ENCODE measurements around the gene SPATA22. TPM values are rescaled to one million over a fixed set of nuclear protein-coding genes. Genes with fewer than 3 reads are reported as not detected.
"Not testable (repeated sequence)": the region's sequence is repeated elsewhere in the genome, so short reads cannot be mapped to it uniquely, and the experiment has no call there.

Gene SPATA22
- polyA plus RNA-seq, 2 of the 4 experiments (the other 2 are of a cell fraction): not detected

- FAIRE-seq; H3K4me2 ChIP-seq; POLR2A ChIA-PET; H3K4me3 ChIP-seq; H3K4me1 ChIP-seq; DNase-seq (ENCODE audit: low read depth in 1 of 2, low spot score in 1 of 2); H3K27ac ChIP-seq; ATAC-seq: not testable (repeated sequence)
- H3K9me3 ChIP-seq: peaks cover 12% of the 10 kb centered on the region; the same call in 2 of the 3 replicates
- WGBS (ENCODE audit: missing lambda C conversion rate): 4% methylated on average over 1 of the region's 1 CpG
- CTCF ChIA-PET: interaction anchor here (0.6 kb wide), 1 partner anchor 88 kb away, joined by 4 read pairs; no protein-coding TSS in a partner anchor
- TF ChIP-seq ZC3H11A (IDR thresholded peaks at IDR 0.05): peak; percentile 88
Measured at GRCh38 chr17:3403856-3404255, 67.8 kb downstream of the SPATA22 start.

DNA sequence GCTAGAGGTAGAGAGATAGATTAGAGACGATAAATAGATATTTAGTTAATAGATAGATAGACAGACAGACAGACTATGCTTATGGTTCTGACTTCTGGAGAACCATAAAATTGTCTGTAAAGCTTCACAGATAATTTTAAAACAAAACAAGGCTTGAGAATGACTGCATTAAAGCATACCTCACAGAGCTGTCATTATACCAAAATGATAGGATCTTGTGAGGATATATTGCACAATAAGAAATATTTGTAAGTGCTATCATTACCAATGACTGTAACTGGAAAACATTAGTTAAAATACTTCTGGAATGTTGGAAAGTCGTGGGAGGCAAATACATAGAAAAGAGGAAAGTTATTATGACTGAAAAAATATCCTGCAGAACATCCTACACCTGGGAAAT lies 69.8 kb downstream of the SPATA22 start:
- no peak overlapping the region for H3K4me3 ChIP-seq
- TF ChIP-seq HOXA7 (CRISPR knock-in tag; IDR thresholded peaks at IDR 0.05): no peak
- no peak for TF ChIP-seq MAZ (IDR thresholded peaks at IDR 0.05; ENCODE audit: borderline replicate concordance, low read depth, low read length)
- TF ChIP-seq NPAS2 (CRISPR knock-in tag; IDR thresholded peaks at IDR 0.05; ENCODE audit: borderline replicate concordance): no peak
- no peak for TF ChIP-seq TFCP2L1 (CRISPR knock-in tag; IDR thresholded peaks at IDR 0.05)
- TF ChIP-seq, protein P1, sequence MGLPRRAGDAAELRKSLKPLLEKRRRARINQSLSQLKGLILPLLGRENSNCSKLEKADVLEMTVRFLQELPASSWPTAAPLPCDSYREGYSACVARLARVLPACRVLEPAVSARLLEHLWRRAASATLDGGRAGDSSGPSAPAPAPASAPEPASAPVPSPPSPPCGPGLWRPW (IDR thresholded peaks at IDR 0.05): no peak
- TF ChIP-seq CEBPB (IDR thresholded peaks at IDR 0.05): no peak
- no peaks in the 10 kb centered on the region for H3K4me1 ChIP-seq
- H3K4me2 ChIP-seq: no peak overlapping the region
- no peaks in the 10 kb centered on the region; the same call in 2 of the 3 replicates for H3K9me3 ChIP-seq
- 0% methylated on average over 2 of the region's 2 CpGs for WGBS (ENCODE audit: missing lambda C conversion rate)
- POLR2A ChIA-PET: no interaction called here
- CTCF ChIA-PET: no interaction called here
- FAIRE-seq (peak; percentile 32), DNase-seq (ENCODE audit: low read depth in 1 of 2, low spot score in 1 of 2) (no peak), ATAC-seq (no peak)
- no peak overlapping the region for H3K27ac ChIP-seq

- Histone ChIP-seq H3K4me3 (no peak overlapping the region), H3K9me3 (no peaks in the 10 kb centered on the region), H3K4me2 (no peak overlapping the region), H3K4me1 (no peaks in the 10 kb centered on the region), H3K27ac (no peak overlapping the region)
- ChIA-PET POLR2A (no interaction called here), CTCF (no interaction called here)
- WGBS (ENCODE audit: missing lambda C conversion rate): 2% methylated on average over 6 of the region's 6 CpGs
- FAIRE-seq: no peak
- no peak for DNase-seq (ENCODE audit: low read depth in 1 of 2, low spot score in 1 of 2)
- TF ChIP-seq FOSB (CRISPR knock-in tag; IDR thresholded peaks at IDR 0.05) (no peak), JUN (IDR thresholded peaks at IDR 0.05) (no peak), ESRRA (IDR thresholded peaks at IDR 0.05; ENCODE audit: borderline replicate concordance, low read length) (no peak), TP53 (CRISPR knock-in tag; IDR thresholded peaks at IDR 0.05) (no peak), KDM5A (IDR thresholded peaks at IDR 0.05) (no peak), RCOR1 (IDR thresholded peaks at IDR 0.05; ENCODE audit: low read depth, low read length) (no peak)
- no peak for ATAC-seq
Measured at GRCh38 chr17:3400055-3400454, 71.6 kb downstream of the SPATA22 start.

DNA sequence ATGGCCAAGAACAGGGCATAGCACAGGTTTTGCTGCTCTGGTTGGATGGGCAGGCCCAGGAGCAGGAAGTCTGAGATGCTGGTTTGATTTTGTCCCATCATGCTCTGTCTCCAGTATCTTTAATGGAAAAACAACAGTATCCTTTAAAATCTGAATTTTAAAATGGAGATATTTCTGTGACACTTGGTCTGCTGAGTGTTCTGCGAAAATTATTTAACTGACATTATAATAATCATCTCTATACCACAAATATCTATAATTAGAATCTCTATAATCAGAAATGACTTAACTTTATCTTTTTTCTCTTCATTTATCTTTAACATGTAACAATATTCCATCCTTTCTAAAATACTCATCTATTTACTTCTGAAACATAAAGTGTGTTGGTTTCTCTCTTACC lies 73.3 kb downstream of the SPATA22 start, which contains the start of gene OR1E1:
Gene OR1E1, minus strand, starts transcription at position 101 of the 400 bp plus-strand sequence. Its CDS starts 0 bp downstream, at position 101.
- DNase-seq (ENCODE audit: low read depth in 1 of 2, low spot score in 1 of 2) (no peak), ATAC-seq (no peak), FAIRE-seq (no peak)
- H3K9me3 ChIP-seq: no peaks in the 10 kb centered on the region
- H3K4me3 ChIP-seq: no peak within 1 kb of the TSS
- no peak within 1 kb of the TSS for H3K27ac ChIP-seq
- CTCF ChIA-PET: no interaction called here
- H3K4me2 ChIP-seq: no peak within 1 kb of the TSS
- WGBS (ENCODE audit: missing lambda C conversion rate): 22% methylated on average over 1 of the region's 1 CpG
- POLR2A ChIA-PET: no interaction called here
- H3K4me1 ChIP-seq: no peaks in the 10 kb centered on the region
- TF ChIP-seq, protein P2, sequence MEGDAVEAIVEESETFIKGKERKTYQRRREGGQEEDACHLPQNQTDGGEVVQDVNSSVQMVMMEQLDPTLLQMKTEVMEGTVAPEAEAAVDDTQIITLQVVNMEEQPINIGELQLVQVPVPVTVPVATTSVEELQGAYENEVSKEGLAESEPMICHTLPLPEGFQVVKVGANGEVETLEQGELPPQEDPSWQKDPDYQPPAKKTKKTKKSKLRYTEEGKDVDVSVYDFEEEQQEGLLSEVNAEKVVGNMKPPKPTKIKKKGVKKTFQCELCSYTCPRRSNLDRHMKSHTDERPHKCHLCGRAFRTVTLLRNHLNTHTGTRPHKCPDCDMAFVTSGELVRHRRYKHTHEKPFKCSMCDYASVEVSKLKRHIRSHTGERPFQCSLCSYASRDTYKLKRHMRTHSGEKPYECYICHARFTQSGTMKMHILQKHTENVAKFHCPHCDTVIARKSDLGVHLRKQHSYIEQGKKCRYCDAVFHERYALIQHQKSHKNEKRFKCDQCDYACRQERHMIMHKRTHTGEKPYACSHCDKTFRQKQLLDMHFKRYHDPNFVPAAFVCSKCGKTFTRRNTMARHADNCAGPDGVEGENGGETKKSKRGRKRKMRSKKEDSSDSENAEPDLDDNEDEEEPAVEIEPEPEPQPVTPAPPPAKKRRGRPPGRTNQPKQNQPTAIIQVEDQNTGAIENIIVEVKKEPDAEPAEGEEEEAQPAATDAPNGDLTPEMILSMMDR (IDR thresholded peaks at IDR 0.05): no peak
- no peak for TF ChIP-seq POLR2AphosphoS2 (conservative IDR thresholded peaks at IDR 0.05; ENCODE audit: low read length)

DNA sequence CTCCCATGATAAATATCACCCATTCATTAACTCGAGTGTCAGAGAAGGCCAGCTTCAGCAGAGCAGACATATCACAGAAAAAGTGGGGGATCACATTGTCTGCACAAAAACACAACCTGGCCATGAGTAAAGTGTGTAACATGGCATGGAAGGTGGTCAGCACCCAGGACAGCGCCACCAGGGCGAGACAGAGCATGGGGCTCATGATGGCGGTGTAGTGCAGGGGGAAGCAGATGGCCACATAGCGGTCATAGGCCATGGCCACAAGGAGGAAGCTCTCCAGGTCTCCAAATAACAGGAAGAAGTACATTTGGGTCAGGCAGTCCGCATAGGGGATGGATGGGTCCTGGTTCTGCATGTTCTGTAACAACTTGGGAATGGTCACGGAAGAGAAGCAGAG lies 73.8 kb downstream of the SPATA22 start:
- POLR2A ChIA-PET, H3K27ac ChIP-seq, H3K4me2 ChIP-seq, FAIRE-seq, H3K9me3 ChIP-seq, H3K4me3 ChIP-seq, H3K4me1 ChIP-seq, CTCF ChIA-PET: not testable (repeated sequence)
- peak; percentile 62 to 73; a peak in 4 of 6 replicates for ATAC-seq
- 21% methylated on average over 7 of the region's 7 CpGs for WGBS (ENCODE audit: missing lambda C conversion rate)
- peak in 1 of 2 experiments; percentile 11 for DNase-seq (ENCODE audit: low read depth in 1 of 2, low spot score in 1 of 2)
- TF ChIP-seq EHMT2 (IDR thresholded peaks at IDR 0.05; ENCODE audit: low read depth) (peak; percentile 70; the same call in 1 of the 2 replicates), REST (IDR thresholded peaks at IDR 0.05) (peak; percentile 85)
